HG02678 (cell line): ENCODE results near the gene RSAD1.
"Not testable (repeated sequence)": the region's sequence is repeated elsewhere in the genome, so short reads cannot be mapped to it uniquely, and the experiment has no call there.

Experiments used
- ATAC-seq: cut with Tn5 transposase; IDR thresholded peaks from one replicate; pipeline ENCODE4 v1.9.1; 2021; ENCODE audit warnings: mild to moderate bottlenecking, moderate library complexity; ENCODE audit not compliant: unreplicated experiment

Gene RSAD1

GRCh38 chr17:50471009-50471905 lies 7.4 kb upstream of the RSAD1 start:
- no peak for ATAC-seq

DNA sequence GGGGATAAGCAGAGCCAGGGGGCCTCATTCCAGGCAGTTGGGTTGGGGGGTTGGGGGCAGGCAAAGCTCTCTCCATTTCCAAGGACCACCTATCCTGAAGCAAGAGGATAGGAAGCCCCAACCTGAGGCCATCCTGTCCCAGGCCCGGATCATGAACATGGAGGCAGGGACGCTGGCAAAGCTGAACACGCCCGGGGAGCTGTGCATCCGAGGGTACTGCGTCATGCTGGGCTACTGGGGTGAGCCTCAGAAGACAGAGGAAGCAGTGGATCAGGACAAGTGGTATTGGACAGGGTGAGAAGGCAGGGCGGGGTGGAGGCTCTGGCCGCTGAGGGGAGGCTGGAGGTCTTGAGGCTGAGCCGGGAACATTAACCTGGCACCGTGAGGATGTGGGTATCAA lies 6.4 kb upstream of the RSAD1 start:
- ATAC-seq, result no peak

- ATAC-seq, result not testable (repeated sequence)
Observed at GRCh38 chr17:50472761-50473161, 5.9 kb upstream of the RSAD1 start.

GRCh38 chr17:50473901-50474300 lies 4.8 kb upstream of the RSAD1 start:
- ATAC-seq, result no peak

DNA sequence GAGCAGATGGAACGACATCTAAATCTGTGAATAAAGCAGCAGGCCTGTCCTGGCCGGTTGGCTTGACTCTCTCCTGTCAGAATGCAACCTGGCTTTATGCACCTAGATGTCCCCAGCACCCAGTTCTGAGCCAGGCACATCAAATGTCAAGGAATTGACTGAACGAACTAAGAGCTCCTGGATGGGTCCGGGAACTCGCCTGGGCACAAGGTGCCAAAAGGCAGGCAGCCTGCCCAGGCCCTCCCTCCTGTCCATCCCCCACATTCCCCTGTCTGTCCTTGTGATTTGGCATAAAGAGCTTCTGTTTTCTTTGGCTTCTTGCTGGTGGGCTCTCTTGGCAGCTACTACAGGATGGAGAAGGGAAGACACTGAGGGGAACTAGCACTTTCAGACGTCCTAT lies 4.1 kb upstream of the RSAD1 start:
- ATAC-seq, result no peak

DNA sequence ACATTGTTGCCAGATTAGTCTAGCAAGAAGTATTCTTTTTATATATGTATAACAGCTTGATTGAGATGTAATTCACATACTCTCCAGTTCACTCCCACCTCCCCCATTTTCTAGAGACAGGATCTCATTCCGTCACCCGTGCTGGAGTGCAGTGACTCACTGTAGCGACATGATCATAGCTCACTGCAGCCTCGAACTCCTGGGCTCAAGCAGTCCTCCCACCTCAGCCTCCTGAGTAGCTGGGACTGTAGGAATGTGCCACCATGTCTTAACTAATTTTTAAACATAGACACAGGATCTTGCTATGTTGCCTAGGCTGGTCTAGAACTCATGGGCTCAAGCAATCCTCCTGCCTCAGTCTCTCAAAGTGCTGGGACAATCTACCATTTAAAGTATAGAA lies 3.3 kb upstream of the RSAD1 start:
- ATAC-seq, result no peak

DNA sequence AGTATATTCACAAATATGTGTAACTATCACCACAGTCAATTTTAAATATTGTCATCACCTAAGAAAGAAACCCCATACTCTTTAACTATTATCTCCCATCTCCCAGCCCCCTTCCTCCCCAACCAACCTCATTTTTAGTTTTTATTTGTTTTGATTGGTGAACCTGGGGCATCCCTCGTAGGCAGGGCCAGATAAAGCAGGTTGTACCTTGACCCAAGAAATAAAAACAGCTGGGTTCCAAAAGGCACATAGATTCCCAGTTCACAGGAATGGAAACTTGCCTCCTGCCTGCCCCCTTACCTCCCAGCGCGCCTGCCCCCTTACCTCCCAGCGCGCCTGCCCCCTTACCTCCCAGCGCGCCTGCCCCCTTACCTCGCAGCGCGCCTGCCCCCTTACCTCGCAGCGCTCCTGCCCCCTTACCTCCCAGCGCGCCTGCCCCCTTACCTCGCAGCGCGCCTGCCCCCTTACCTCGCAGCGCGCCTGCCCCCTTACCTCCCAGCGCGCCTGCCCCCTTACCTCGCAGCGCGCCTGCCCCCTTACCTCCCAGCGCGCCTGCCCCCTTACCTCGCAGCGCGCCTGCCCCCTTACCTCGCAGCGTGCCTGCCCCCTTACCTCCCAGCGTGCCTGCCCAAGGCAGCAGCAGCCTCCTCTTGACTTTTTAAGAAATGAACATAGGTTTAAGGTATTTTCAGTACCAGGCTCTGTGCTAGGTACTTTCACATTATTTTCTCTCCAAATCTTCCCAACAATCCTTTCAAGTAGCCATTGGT lies 2.7 kb upstream of the RSAD1 start:
- ATAC-seq, result not testable (repeated sequence)

- no peak for ATAC-seq
Observed at GRCh38 chr17:50476545-50477315, 1.9 kb upstream of the RSAD1 start.

GRCh38 chr17:50477976-50478375 lies 684 bp upstream of the RSAD1 start:
- ATAC-seq, result no peak

DNA sequence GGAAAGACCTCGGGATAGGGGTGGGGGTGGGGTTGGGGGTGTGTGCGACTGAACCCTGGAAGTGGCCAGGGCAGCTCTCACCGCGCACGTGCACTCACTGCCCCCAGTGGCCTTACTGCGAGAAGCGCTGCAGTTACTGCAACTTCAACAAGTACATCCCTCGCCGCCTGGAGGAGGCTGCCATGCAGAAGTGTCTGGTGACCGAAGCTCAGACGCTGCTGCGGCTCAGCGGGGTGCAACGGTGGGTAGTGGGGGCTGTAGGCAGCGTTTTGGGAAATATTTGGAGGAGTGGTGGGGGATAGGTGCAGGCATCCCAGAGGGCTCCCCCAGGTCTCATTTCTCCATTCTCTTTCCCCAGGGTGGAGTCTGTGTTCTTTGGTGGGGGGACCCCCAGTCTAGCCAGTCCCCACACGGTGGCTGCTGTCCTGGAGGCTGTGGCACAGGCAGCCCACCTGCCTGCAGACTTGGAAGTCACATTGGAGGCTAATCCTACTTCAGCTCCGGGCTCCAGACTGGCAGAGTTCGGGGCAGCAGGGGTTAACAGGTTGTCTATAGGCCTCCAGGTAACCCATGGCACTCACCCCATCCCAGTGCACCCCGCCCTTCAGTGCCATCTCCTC lies 972 bp downstream of the RSAD1 start:
- ATAC-seq, result no peak

DNA sequence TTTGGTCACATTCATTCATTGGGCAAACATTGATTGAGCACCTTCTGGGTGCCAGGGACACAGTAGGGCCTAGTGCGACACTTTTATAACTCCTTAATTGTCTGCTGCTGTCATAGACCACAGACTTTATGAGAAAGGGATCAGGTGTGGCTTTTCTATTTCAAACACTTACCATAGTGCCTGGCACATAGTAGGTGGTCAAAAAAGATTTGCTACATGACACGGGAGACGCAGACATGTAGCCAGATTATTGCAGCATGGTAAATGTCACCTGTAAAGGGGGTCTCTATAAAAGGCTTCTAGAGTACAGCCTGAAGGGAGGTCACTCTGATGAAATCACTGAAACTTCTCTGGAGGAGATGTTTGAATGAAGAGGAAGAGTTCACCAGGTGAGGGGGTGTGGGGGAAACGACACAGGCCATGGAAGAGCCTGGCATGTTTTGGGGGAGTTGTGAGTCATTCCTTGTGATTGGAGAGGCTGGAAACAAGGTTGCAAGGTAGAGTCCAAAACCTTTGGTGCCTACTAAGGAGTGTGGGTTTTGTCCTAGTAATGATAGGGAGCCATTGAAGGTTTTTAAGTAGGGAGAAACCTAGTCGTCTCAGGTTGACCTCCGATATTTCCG lies 1.6 kb downstream of the RSAD1 start:
- no peak for ATAC-seq

GRCh38 chr17:50480854-50481490 lies 2.3 kb downstream of the RSAD1 start:
- no peak for ATAC-seq

GRCh38 chr17:50481648-50482047 lies 3.0 kb downstream of the RSAD1 start:
- ATAC-seq, result no peak

- ATAC-seq, result no peak
Observed at GRCh38 chr17:50482110-50482509, 3.5 kb downstream of the RSAD1 start.

DNA sequence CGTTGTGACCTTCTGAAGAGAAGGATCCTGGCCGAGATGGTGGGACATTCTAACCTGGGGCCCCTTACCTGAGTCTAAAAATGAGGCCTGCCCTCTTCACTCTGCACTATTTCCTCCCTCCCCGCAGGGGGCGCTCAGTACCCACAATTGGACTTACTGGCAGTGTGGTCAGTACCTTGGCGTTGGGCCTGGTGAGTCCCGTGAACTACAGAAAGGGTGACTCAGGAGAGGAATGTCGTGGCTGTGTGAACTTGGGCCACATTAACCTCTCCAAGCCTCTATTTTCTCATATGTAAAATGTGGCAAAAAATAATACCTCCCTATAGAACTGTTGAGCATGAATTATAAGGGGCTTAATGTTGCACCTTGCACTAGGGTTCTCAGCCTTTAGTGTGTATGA lies 3.9 kb downstream of the RSAD1 start:
- ATAC-seq, result no peak

DNA sequence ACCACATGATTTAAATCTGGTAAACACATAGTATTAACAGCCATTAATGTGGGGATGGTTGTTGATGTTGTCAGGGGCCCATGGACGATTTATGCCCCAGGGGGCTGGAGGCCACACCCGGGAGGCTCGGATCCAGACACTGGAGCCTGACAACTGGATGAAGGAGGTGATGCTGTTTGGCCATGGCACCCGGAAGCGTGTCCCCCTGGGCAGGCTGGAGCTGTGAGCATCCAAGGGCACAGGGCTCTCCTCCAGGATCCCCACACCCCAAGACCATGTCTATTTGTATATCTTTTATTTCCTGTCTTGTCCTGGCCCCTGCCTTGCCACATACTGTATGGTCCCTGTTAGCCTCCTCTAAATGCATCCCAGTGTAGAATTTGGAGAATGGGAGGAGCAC lies 4.6 kb downstream of the RSAD1 start:
- ATAC-seq, result no peak

GRCh38 chr17:50484386-50485155 lies 5.9 kb downstream of the RSAD1 start:
- no peak for ATAC-seq

DNA sequence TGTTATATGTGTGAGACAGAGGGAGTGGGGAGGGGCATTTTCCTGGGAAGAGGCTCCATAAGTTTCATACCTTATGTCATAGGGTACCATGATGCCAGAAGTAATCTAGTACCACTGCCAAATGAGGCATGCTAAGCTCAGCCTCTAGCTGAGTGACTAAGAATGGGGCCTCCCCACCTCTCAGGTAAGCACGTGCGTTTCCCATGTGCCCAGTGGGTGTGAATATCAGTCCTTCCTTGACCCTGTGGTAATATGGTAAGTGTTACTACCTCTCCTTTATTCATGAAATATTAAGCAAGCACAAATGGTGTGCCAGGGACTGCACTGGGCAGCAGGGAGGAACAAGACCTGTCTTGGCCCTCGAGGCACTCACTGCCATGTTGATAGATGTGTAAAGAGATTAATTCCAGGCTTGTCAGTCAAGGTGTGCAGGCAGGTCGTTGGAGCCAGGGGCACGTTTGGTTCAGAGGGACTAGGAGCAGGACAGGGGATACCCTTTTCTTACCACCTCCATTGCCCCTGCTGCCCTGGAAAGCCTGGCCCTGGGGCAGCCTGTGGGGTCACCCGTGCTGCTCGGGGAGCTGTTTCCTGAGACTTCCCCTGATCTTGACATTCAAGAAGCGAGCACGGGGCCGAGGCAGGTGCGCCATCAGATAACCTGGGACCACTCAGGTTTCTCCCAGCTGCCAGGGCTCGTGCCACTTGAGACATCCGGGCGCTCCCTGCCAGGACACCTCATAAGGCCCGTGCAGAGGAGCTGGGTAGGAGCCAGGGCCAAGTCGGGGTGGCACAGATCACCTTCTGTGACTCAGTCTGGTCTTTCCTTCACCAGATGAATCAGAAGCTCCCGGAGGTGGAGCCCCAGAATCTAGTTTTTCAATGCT lies 8.8 kb downstream of the RSAD1 start:
- no peak for ATAC-seq
